ENCODE measurements around the gene MND1. TPM values are rescaled to one million over a fixed set of nuclear protein-coding genes. Genes with fewer than 3 reads are reported as not detected.

Gene MND1
- total RNA-seq, 2 donors from 2014 or later: 15.4 to 30.3 TPM

DNA sequence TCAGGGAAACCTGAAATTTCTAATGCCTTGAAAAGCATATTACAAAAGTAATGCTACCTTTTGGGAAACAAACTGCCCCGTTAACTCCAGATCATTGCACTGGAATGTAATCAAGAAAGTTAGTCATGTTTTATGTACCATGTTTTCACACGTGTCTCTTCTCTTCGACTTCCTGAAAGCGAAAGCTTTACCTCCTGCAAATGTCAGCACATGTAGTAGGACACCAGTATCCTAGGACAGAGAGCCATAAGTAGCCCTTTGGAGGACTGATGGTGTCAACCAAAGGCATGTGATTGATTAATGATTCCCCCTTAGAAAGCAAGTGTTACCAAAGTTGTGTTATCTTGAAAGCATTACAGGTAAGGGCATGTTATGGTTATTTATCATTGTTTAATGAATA lies 8.8 kb upstream of the MND1 start:
- peaks cover 35% of the 10 kb centered on the region for H3K36me3 Mint-ChIP-seq (ENCODE audit: low read depth)
- no peaks in the 10 kb centered on the region for H3K9me3 ChIP-seq (ENCODE audit: control insufficient read depth, low read length)
- H3K27ac ChIP-seq (ENCODE audit: low read depth, low read length): no peak overlapping the region
- 91 to 98% methylated on average over 4 of the region's 4 CpGs for WGBS, 2 experiments (ENCODE audit: insufficient coverage in 1 of 2, insufficient read length in 1 of 2)
- H3K27ac Mint-ChIP-seq: no peak overlapping the region
- TF ChIP-seq, protein P1, sequence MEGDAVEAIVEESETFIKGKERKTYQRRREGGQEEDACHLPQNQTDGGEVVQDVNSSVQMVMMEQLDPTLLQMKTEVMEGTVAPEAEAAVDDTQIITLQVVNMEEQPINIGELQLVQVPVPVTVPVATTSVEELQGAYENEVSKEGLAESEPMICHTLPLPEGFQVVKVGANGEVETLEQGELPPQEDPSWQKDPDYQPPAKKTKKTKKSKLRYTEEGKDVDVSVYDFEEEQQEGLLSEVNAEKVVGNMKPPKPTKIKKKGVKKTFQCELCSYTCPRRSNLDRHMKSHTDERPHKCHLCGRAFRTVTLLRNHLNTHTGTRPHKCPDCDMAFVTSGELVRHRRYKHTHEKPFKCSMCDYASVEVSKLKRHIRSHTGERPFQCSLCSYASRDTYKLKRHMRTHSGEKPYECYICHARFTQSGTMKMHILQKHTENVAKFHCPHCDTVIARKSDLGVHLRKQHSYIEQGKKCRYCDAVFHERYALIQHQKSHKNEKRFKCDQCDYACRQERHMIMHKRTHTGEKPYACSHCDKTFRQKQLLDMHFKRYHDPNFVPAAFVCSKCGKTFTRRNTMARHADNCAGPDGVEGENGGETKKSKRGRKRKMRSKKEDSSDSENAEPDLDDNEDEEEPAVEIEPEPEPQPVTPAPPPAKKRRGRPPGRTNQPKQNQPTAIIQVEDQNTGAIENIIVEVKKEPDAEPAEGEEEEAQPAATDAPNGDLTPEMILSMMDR (conservative IDR thresholded peaks at IDR 0.05): no peak
- no peak for DNase-seq
- no peaks in the 10 kb centered on the region for H3K27me3 ChIP-seq (ENCODE audit: control insufficient read depth, insufficient read depth, low read length, poor library complexity, severe bottlenecking)
- H3K36me3 ChIP-seq (ENCODE audit: control insufficient read depth, insufficient read depth, low read length): peaks cover 58% of the 10 kb centered on the region
- no peaks in the 10 kb centered on the region for H3K4me1 ChIP-seq (ENCODE audit: control insufficient read depth, insufficient read depth, low read length)
- H3K4me3 Mint-ChIP-seq: no peak overlapping the region
- H3K9me3 Mint-ChIP-seq: no peaks in the 10 kb centered on the region
- H3K4me3 ChIP-seq (ENCODE audit: low read length): no peak overlapping the region
- H3K27me3 Mint-ChIP-seq (ENCODE audit: insufficient read depth): no peaks in the 10 kb centered on the region
- H3K9ac ChIP-seq (ENCODE audit: extremely low read depth, low read length, poor library complexity, severe bottlenecking): no peak overlapping the region
- peaks cover 5% of the 10 kb centered on the region for H3K4me1 Mint-ChIP-seq

DNA sequence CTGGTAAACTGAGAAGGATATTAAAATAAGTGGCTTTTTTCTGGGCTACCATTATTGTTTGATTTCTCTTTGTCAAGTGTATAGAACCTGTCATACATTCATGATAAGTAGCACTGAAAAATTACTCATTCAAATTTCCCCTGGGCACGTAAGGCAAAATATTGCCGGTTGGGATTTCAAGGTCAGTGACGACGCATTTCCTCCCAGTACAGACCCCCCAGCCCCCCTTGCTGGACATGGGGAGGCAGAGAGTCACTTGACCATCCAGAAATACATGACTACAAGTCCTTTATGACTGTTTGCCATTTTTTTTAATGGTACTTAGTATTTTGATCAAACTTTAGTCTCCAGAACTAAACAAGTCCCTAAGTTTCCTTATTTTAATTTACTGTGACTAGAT lies 6.8 kb upstream of the MND1 start:
- no peak for DNase-seq
- H3K27me3 ChIP-seq (ENCODE audit: control insufficient read depth, insufficient read depth, low read length, poor library complexity, severe bottlenecking): no peaks in the 10 kb centered on the region
- H3K27ac ChIP-seq (ENCODE audit: low read depth, low read length): no peak overlapping the region
- peaks cover 40% of the 10 kb centered on the region for H3K36me3 ChIP-seq (ENCODE audit: control insufficient read depth, insufficient read depth, low read length)
- H3K9me3 Mint-ChIP-seq: no peaks in the 10 kb centered on the region
- no peak overlapping the region for H3K4me3 ChIP-seq (ENCODE audit: low read length)
- no peaks in the 10 kb centered on the region for H3K4me1 ChIP-seq (ENCODE audit: control insufficient read depth, insufficient read depth, low read length)
- TF ChIP-seq, protein P1 (conservative IDR thresholded peaks at IDR 0.05): no peak
- H3K27ac Mint-ChIP-seq: no peak overlapping the region
- no peaks in the 10 kb centered on the region for H3K9me3 ChIP-seq (ENCODE audit: control insufficient read depth, low read length)
- H3K9ac ChIP-seq (ENCODE audit: extremely low read depth, low read length, poor library complexity, severe bottlenecking): no peak overlapping the region
- no peak overlapping the region for H3K4me3 Mint-ChIP-seq
- H3K36me3 Mint-ChIP-seq (ENCODE audit: low read depth): peaks cover 26% of the 10 kb centered on the region
- no peaks in the 10 kb centered on the region for H3K27me3 Mint-ChIP-seq (ENCODE audit: insufficient read depth)
- 96 to 100% methylated on average over 4 of the region's 4 CpGs for WGBS, 2 experiments (ENCODE audit: insufficient coverage in 1 of 2, insufficient read length in 1 of 2)
- peaks cover 5% of the 10 kb centered on the region for H3K4me1 Mint-ChIP-seq

DNA sequence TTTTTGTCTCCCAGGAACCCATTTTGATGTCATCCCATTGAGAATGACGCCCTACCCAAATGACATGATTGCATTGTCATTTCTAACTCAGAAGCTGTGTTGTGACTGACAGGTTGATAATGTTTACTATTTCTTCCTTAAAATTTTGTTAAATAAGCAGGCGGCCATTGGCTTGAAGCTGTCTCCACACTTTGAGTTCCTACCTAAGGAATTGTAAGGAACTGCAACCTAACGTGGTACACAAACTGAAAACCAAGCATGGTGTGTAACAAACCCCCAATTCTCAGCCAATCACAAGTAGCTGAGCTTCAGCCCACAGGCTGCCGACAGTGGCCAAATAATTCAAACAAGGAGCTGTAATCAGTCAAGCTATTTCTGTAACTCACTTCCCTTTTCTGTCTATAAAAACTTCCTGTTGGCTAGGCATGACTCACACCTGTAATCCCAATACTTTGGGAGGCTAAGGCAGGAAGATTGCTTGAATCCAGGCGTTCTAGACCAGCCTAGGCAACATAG lies 2.9 kb upstream of the MND1 start:
- H3K27ac ChIP-seq (ENCODE audit: low read depth, low read length): no peak overlapping the region
- Mint-ChIP-seq H3K27me3 (ENCODE audit: insufficient read depth) (peaks cover 7% of the 10 kb centered on the region), H3K9me3 (no peaks in the 10 kb centered on the region), H3K36me3 (ENCODE audit: low read depth) (peaks cover 8% of the 10 kb centered on the region), H3K4me3 (no peak overlapping the region), H3K4me1 (peaks cover 6% of the 10 kb centered on the region), H3K27ac (no peak overlapping the region)
- H3K4me3 ChIP-seq (ENCODE audit: low read length): no peak overlapping the region
- H3K9me3 ChIP-seq (ENCODE audit: control insufficient read depth, low read length): no peaks in the 10 kb centered on the region
- peaks cover 17% of the 10 kb centered on the region for H3K36me3 ChIP-seq (ENCODE audit: control insufficient read depth, insufficient read depth, low read length)
- H3K4me1 ChIP-seq (ENCODE audit: control insufficient read depth, insufficient read depth, low read length): no peaks in the 10 kb centered on the region
- TF ChIP-seq, protein P1 (conservative IDR thresholded peaks at IDR 0.05): no peak
- DNase-seq: no peak
- WGBS, 2 experiments (ENCODE audit: insufficient coverage in 1 of 2, insufficient read length in 1 of 2): 79 to 84% methylated on average over 4 to 5 of the region's 5 CpGs
- no peak overlapping the region for H3K9ac ChIP-seq (ENCODE audit: extremely low read depth, low read length, poor library complexity, severe bottlenecking)
- H3K27me3 ChIP-seq (ENCODE audit: control insufficient read depth, insufficient read depth, low read length, poor library complexity, severe bottlenecking): no peaks in the 10 kb centered on the region
